ENCODE data around the gene SYCE3.

The SYCE3 gene

GRCh38 chr22:50568626-50569025 lies 5.9 kb upstream of the SYCE3 start:
- TF ChIP-seq, protein P1, sequence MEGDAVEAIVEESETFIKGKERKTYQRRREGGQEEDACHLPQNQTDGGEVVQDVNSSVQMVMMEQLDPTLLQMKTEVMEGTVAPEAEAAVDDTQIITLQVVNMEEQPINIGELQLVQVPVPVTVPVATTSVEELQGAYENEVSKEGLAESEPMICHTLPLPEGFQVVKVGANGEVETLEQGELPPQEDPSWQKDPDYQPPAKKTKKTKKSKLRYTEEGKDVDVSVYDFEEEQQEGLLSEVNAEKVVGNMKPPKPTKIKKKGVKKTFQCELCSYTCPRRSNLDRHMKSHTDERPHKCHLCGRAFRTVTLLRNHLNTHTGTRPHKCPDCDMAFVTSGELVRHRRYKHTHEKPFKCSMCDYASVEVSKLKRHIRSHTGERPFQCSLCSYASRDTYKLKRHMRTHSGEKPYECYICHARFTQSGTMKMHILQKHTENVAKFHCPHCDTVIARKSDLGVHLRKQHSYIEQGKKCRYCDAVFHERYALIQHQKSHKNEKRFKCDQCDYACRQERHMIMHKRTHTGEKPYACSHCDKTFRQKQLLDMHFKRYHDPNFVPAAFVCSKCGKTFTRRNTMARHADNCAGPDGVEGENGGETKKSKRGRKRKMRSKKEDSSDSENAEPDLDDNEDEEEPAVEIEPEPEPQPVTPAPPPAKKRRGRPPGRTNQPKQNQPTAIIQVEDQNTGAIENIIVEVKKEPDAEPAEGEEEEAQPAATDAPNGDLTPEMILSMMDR (IDR thresholded peaks at IDR 0.05; ENCODE audit: low read depth, low read length) = no peak
- no peak overlapping the region for H3K4me3 ChIP-seq (ENCODE audit: low read depth, low read length)

- no peak overlapping the region for H3K4me3 ChIP-seq (ENCODE audit: low read depth, low read length)
- TF ChIP-seq, protein P1 (IDR thresholded peaks at IDR 0.05; ENCODE audit: low read depth, low read length) = no peak
Measured at GRCh38 chr22:50567721-50568252, 5.1 kb upstream of the SYCE3 start.

GRCh38 chr22:50564289-50564688 lies 1.6 kb upstream of the SYCE3 start:
- H3K4me3 ChIP-seq (ENCODE audit: low read depth, low read length) = no peak overlapping the region
- TF ChIP-seq, protein P1 (IDR thresholded peaks at IDR 0.05; ENCODE audit: low read depth, low read length) = no peak

GRCh38 chr22:50563413-50564160 lies 868 bp upstream of the SYCE3 start:
- peak overlapping the region; percentile 61 for H3K4me3 ChIP-seq (ENCODE audit: low read depth, low read length)

DNA sequence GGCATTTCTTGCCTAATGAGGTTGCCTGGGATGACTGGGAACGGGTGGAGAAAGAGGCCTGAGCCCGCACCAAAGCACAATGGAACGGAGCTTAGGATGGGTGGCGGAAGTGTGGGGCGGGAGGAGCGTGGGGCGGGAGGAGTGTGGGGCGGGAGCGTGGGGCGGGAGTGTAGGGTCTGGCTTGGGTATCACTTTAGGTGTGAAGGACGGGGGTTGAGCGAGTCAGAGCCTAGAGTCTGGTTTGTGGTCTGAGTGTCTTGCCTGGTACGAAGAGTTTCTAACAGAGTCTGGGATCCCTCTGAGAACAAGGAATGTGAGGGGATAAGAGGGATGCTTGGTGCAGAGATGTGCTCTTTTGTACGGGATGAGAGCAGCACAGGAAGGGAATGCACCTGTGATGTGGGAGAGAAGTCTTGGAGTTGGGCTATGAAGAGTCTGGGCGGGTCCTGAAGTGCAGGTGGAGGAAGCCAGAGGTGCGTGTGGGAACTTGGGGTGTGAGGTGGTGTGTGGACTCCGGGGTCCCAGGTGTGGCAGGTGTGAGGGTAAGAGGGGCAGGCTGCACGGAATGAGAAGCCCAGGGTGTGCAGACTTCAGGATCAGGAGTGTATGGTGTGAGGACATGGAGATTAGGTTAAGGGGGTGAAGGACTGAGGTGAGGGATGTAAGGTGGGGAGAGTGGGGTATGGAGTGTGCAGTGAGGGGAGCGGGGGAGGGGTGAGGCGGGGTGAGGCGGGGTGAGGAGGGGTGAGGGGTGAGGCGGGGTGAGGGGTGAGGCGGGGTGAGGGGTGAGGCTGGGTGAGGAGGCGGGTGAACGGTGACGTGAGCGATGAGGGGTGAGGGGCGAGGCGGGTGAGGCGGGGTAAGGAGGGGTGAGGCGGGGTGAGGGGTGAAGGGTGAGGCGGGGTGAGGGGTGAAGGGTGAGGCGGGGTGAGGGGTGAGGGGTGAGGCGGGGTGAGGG lies 1.0 kb downstream of the SYCE3 start:
- TF ChIP-seq, protein P1 (IDR thresholded peaks at IDR 0.05; ENCODE audit: low read depth, low read length) = no peak
- no peak overlapping the region for H3K4me3 ChIP-seq (ENCODE audit: low read depth, low read length)

More at GRCh38 chr22:50563413-50564160, 868 bp upstream of the SYCE3 start:
- TF ChIP-seq, protein P1 (IDR thresholded peaks at IDR 0.05; ENCODE audit: low read depth, low read length) = no peak

DNA sequence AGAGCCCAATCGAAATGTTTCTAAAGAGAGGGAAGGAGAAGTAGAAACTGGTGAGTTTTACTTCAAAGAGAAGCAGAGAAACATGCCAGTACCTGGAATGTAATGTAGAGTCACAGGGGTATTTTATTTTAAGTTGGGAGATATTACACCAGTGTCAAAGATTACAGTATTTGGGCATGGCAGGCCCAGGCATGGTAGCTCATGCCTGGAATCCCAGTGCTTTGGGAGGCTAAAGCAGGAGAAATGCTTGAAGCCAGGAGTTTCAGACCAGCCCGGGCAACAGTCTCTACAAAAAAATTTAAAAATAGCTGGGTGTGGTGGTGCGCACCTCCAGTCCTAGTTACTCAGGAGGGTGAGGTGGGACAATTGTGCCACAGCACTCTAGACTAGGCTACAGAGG lies 2.7 kb downstream of the SYCE3 start:
- TF ChIP-seq, protein P1 (IDR thresholded peaks at IDR 0.05; ENCODE audit: low read depth, low read length) = no peak
- no peak overlapping the region for H3K4me3 ChIP-seq (ENCODE audit: low read depth, low read length)
